Nephron (organoid): ENCODE measurements around the gene POLK.
"Not testable (repeated sequence)": the region's sequence is repeated elsewhere in the genome, so short reads cannot be mapped to it uniquely, and the experiment has no call there.

Experiments used
- H3K27ac Mint-ChIP-seq, 3 experiments: 2 replicates each; pipeline ENCODE4 v1.8.0; 2020; ENCODE audit warnings: mixed read lengths in 3 of 3, mild to moderate bottlenecking in 2 of 3, moderate library complexity in 1 of 3
- H3K27me3 Mint-ChIP-seq: 2 replicates; pipeline ENCODE4 v1.8.0; 2021; ENCODE audit warnings: low read depth, mild to moderate bottlenecking, moderate library complexity, mixed read lengths
- H3K36me3 Mint-ChIP-seq: 2 replicates; pipeline ENCODE4 v1.8.0; 2020; ENCODE audit warnings: low read depth, mixed read lengths
- H3K4me1 Mint-ChIP-seq: 2 replicates; pipeline ENCODE4 v1.8.0; 2020; ENCODE audit warnings: mixed read lengths
- H3K4me3 Mint-ChIP-seq, 3 experiments: 2 replicates each; pipeline ENCODE4 v1.8.0; 2020; ENCODE audit warnings: mild to moderate bottlenecking in 3 of 3, mixed read lengths in 3 of 3, moderate library complexity in 2 of 3
- H3K9me3 Mint-ChIP-seq: 2 replicates; pipeline ENCODE4 v1.8.0; 2020; ENCODE audit warnings: mixed read lengths
- TF ChIP-seq, protein P1 (sequence below), 3 experiments: fragments of 200-600 bp; sonication (generic); IDR thresholded peaks; one replicate each; pipeline ENCODE4 v1.5.0; 2021; ENCODE audit warnings: antibody characterized with exemption in 3 of 3; ENCODE audit not compliant: unreplicated experiment in 3 of 3

The POLK gene

DNA sequence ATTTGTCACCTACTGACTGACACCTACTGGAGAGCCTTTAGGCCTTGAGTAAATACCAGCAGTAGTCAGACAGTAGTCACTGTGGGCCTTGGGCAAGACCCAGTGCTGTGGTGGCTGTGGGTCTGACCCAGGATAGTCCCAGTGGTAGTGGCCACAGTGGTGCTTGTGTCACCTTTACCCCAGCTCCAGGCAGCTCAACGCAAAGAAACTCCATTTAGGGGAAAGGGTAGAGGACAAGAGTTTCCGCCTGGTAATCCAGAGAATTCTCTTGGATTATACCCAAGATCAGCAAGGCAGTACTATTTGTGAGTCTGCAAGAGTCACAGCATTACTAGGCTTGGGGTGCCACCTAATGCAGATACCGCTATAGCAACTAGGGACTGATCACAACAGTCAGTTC, 29.2 kb upstream of the POLK start:
- TF ChIP-seq, protein P1, sequence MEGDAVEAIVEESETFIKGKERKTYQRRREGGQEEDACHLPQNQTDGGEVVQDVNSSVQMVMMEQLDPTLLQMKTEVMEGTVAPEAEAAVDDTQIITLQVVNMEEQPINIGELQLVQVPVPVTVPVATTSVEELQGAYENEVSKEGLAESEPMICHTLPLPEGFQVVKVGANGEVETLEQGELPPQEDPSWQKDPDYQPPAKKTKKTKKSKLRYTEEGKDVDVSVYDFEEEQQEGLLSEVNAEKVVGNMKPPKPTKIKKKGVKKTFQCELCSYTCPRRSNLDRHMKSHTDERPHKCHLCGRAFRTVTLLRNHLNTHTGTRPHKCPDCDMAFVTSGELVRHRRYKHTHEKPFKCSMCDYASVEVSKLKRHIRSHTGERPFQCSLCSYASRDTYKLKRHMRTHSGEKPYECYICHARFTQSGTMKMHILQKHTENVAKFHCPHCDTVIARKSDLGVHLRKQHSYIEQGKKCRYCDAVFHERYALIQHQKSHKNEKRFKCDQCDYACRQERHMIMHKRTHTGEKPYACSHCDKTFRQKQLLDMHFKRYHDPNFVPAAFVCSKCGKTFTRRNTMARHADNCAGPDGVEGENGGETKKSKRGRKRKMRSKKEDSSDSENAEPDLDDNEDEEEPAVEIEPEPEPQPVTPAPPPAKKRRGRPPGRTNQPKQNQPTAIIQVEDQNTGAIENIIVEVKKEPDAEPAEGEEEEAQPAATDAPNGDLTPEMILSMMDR (IDR thresholded peaks at IDR 0.05; ENCODE audit: unreplicated experiment in 3 of 3): no peak
- H3K36me3 Mint-ChIP-seq: peaks cover 62% of the 10 kb centered on the region
- H3K27me3 Mint-ChIP-seq: no peaks in the 10 kb centered on the region
- H3K4me3 Mint-ChIP-seq: no peak overlapping the region
- peaks cover 52% of the 10 kb centered on the region for H3K9me3 Mint-ChIP-seq
- no peaks in the 10 kb centered on the region for H3K4me1 Mint-ChIP-seq
- H3K27ac Mint-ChIP-seq: no peak overlapping the region

DNA sequence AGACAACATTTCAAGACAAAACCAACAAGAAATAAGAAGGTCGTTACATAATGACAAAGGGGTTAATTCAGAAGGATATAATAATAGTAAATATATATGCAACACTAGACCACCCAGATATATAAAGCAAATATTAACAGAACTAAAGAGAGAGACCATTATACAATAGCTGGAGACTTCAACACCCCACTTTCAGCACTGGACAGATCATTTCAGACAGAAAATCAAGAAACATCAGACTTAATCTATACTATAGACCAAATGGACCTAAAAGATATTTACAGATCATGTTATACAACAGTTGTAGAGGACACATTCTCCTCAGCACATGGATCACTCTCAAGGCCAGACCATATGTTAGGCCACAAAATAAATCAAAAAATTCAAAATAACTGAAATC, 27.1 kb upstream of the POLK start:
- no peak overlapping the region for H3K27ac Mint-ChIP-seq
- H3K27me3 Mint-ChIP-seq: no peaks in the 10 kb centered on the region
- peaks cover 79% of the 10 kb centered on the region for H3K36me3 Mint-ChIP-seq
- peaks cover 68% of the 10 kb centered on the region for H3K9me3 Mint-ChIP-seq
- no peak overlapping the region for H3K4me3 Mint-ChIP-seq
- TF ChIP-seq, protein P1 (IDR thresholded peaks at IDR 0.05; ENCODE audit: unreplicated experiment in 3 of 3): no peak
- no peaks in the 10 kb centered on the region for H3K4me1 Mint-ChIP-seq

DNA sequence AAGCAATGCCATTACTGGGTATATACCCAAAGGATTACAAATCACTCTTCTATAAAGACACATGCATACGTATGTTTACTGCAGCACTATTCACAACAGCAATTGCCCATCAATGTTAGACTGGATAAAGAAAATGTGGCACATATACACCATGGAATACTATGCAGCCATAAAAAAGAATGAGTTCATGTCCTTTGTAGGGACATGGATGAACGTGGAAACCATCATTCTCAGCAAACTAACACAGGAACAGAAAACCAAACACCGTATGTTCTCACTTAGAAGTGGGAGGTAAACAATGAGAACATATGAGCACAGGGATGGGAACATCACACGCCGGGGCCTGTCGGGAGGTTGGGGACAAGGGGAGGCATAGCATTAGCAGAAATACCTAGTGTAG, 21.8 kb upstream of the POLK start:
- H3K9me3 Mint-ChIP-seq: peaks cover 60% of the 10 kb centered on the region
- H3K27ac Mint-ChIP-seq, H3K4me1 Mint-ChIP-seq, H3K27me3 Mint-ChIP-seq, H3K4me3 Mint-ChIP-seq: not testable (repeated sequence)
- peaks cover 90% of the 10 kb centered on the region for H3K36me3 Mint-ChIP-seq

DNA sequence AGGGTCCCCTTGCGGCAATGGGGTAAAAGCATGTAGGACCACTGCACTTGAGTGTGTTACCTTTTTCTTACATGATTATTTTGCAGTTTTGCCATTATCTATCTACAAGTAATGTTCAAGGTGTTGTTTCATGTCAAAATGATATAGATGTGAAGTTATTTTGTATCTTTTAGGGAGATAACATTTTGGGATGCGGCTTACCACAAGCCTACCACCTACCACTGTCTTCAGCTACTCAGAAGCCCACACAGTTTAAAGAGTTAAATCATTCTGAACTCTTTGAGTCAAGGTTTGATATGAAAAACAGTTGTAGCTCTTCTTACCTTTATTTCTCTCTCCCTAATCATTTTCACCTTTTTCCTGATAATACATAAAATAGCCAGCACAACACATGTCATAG, 20.1 kb upstream of the POLK start:
- Mint-ChIP-seq H3K27me3 (no peaks in the 10 kb centered on the region), H3K4me1 (no peaks in the 10 kb centered on the region), H3K36me3 (peaks cover 81% of the 10 kb centered on the region), H3K9me3 (peaks cover 44% of the 10 kb centered on the region), H3K27ac (no peak overlapping the region), H3K4me3 (no peak overlapping the region)
- TF ChIP-seq, protein P1 (IDR thresholded peaks at IDR 0.05; ENCODE audit: unreplicated experiment in 3 of 3): no peak

DNA sequence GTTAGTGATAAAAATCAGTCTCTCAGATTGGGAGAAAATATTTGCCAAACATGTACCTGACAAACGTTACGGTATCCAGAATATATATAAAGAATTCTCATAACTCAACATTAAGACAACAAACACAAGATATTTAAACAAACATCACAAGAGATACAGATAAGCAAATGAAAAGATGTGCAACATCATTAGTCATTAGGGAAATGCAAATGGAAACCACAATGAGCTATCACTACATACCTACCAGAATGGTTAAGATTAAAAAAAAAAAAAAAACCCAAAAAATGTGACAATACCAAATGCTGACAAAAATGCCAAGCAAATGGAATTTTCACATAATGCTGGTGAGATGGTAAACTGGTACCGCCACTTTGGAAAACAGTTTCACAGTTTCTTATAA, 15.7 kb upstream of the POLK start:
- peaks cover 8% of the 10 kb centered on the region for H3K9me3 Mint-ChIP-seq
- H3K4me3 Mint-ChIP-seq: no peak overlapping the region
- no peaks in the 10 kb centered on the region for H3K27me3 Mint-ChIP-seq
- H3K36me3 Mint-ChIP-seq: peaks cover 82% of the 10 kb centered on the region
- H3K4me1 Mint-ChIP-seq: no peaks in the 10 kb centered on the region
- no peak overlapping the region for H3K27ac Mint-ChIP-seq
- TF ChIP-seq, protein P1 (IDR thresholded peaks at IDR 0.05; ENCODE audit: unreplicated experiment in 3 of 3): no peak

DNA sequence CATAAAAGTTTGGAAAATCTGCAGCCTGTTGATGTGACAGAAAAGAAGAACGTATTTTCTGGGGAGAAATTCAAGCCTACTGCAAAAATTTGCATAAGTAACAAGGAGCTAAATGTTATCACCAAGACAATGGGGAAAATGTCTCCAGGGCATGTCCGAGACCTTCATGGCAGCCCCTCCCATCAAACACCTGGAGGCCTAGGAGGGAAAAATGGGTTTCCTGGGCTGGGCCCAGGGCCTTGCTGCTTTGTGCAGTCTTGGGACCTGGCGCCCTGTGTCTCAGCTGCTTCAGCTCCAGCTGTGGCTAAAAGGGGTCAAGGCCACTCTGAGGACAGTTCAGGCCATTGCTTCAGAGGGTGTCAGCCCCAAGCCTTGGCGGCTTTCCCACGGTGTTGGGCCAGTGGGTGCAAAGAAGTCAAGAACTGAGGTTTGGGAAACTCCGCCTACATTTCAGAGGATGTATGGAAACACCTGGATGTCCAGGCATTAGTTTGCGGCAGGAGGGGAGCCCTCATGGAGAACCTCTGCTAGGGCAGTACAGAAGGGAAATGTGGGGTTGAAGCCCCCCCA, 13.4 kb upstream of the POLK start:
- Mint-ChIP-seq H3K27me3 (no peaks in the 10 kb centered on the region), H3K4me3 (no peak overlapping the region), H3K36me3 (peaks cover 71% of the 10 kb centered on the region), H3K9me3 (no peaks in the 10 kb centered on the region), H3K4me1 (no peaks in the 10 kb centered on the region), H3K27ac (no peak overlapping the region)
- TF ChIP-seq, protein P1 (IDR thresholded peaks at IDR 0.05; ENCODE audit: unreplicated experiment in 3 of 3): no peak

DNA sequence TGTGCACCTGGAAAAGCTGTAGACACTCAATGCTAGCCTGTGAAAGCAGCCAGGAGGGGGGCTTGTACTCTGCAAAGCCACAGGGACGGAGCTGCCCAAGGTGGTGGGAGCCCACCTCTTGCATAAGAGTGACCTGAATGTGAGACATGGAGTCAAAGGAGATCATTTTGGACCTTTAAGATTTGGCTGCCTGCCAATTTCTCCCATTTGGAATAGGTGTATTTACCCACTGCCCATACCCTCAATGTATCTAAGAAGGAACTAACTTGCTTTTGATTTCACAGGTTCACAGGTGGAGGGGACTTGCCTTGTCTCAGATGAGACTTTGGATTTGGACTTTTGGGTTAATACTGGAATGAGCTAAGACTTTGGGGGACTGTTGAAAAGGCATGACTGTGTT, 12.8 kb upstream of the POLK start:
- not testable (repeated sequence) for H3K4me1 Mint-ChIP-seq, H3K27ac Mint-ChIP-seq, H3K4me3 Mint-ChIP-seq, H3K9me3 Mint-ChIP-seq, H3K27me3 Mint-ChIP-seq
- peaks cover 71% of the 10 kb centered on the region for H3K36me3 Mint-ChIP-seq

DNA sequence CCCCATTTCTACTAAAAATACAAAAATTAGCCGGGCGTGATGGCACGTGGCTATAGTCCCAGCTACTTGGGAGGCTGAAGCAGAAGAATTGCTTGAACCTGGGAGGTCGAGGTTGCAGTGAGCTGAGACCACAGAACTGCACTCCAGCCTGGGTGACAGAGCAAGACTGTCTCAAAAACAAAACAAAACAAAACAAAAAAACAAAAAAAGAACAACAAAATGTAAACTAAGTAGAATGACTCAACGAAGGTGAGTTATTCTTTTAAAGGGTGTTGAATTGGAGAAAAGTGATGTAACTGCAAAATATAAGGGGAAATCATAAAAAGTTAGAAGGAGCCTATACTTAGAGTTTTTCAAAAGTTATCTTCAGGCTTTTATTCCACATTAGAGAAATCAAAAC, 6.6 kb upstream of the POLK start:
- H3K4me1 Mint-ChIP-seq: peaks cover 21% of the 10 kb centered on the region
- H3K4me3 Mint-ChIP-seq, H3K27ac Mint-ChIP-seq, H3K27me3 Mint-ChIP-seq, H3K9me3 Mint-ChIP-seq: not testable (repeated sequence)
- peaks cover 52% of the 10 kb centered on the region for H3K36me3 Mint-ChIP-seq
